SKM-1 (cell line): Measurements from ENCODE around the gene SLC12A5.
"Not testable (repeated sequence)": the region's sequence is repeated elsewhere in the genome, so short reads cannot be mapped to it uniquely, and the experiment has no call there.

Experiments
- DNase-seq: peaks from one replicate; lab custom pipeline; 2025; ENCODE audit not compliant: unreplicated experiment; lab: John Stamatoyannopoulos, UW

Gene SLC12A5

GRCh38 chr20:46028772-46029371 is at the start of gene SLC12A5:
Gene SLC12A5 (plus strand): TSS chr20:46029215. CDS start chr20:46029345, 130 bp downstream.
- no peak for DNase-seq

DNA sequence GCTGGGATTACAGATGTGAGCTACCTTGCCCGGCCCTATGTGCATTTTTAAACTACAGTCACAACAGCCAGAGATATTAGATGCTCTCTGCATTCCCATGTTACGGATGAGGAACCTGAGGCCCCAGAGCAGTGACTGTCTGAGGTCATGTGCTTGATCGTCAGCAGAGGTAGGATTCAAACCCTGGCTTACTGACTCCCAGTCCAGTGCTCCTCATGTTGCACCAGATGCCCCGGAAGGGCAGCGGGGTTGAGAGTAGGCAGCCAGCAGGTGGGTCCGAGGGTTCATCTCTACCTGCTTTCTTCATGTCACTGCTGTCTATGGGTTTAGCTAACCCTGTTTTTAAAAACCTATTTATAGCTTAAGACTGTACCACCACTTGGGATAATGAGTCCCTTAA is 47.8 kb upstream of the SLC12A5 start:
- no peak for DNase-seq

DNA sequence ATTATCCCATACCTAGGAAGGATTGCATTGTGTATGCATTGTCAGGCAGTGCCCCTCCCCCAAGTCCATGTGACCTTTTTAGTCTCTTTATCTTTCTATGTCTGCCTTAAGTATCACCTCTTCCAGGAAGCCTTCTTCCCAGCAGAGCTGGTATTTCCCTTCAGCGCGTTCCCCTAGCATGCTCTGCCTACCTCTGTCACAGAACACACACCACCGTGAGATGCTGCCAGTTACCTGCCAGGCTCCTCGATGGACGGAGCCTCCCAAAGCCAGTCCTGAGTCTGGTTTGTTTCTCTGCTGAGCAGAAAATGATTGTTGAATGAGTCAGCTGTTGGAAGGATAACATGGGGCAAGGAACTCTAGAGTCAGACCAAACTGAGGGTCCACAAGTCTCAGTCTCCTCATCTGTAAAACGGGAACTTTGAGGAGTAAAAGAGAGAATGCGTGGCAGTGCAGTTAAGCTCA is 45.7 kb upstream of the SLC12A5 start:
- DNase-seq: no peak

DNA sequence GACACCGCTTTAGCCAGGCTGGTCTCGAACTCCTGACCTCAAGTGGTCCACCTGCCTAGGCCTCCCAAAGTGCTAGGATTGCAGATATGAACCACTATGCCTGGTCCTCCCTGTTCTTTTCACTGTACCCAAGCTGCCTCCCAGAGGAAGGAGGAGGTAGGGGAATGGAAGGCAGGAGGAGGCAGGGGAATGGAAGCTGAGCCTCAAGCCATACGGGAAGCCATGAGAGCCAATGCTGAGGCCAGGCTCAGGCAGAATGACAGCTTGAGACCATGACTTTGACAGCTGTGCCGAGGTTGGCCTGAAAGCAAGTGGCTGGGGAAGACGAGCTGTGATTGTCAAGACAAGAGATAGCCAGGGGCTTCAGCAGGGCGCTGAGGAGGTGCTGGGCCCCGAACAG is 43.4 kb upstream of the SLC12A5 start:
- DNase-seq: no peak

DNA sequence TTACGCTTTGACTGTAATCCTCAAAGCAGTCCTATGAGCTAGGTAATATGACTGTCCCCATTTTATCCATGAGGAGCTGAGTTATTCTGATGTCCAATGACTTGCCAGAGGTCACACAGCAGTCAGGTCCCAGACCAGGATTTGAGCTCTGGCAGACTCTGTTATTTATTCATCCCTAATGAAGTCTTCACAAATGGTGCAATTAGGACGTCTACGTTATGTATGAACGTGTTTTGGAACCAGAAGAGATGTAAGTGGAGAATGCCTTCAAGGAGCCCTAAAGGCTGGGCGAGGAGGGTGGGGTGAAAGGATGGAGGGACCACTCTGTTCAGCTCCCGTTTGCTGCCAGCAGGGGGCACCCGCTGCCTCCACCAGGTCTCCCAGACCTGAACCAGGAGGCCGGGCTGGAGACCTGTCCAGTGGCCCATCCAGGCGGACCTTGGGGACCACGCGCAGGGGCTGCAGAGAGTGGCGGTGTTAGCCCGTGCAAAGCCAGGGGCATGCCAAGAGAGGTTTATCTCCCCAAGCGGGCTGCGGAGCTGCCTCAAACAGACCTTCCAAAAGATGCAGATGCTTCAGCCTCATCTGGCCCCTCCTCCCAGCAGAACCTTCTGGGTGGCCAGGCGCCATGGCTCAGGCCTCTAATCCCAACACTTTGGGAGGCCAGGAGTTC is 41.8 kb upstream of the SLC12A5 start:
- peak; percentile 73 for DNase-seq

GRCh38 chr20:45988830-45989229 is 40.2 kb upstream of the SLC12A5 start:
- DNase-seq: not testable (repeated sequence)

DNA sequence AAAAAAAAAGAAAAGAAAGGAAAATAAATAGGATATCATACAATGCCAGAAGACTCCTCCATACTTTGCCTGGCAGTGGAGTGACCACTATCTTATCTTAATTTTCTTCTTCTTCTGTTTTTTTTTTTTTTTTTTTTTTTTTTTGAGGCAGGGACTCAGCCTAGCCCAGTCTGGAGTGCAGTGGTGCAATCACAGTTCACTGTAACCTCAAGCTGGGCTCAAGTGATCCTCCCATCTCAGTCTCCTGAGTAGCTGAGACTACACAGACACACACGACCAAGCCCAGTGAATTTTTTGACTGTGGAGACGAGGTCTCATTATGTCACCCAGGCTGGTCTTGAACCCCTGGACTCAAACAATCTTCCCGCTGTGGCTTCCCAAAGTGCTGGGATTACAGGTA is 37.4 kb upstream of the SLC12A5 start:
- DNase-seq: peak; percentile 20

DNA sequence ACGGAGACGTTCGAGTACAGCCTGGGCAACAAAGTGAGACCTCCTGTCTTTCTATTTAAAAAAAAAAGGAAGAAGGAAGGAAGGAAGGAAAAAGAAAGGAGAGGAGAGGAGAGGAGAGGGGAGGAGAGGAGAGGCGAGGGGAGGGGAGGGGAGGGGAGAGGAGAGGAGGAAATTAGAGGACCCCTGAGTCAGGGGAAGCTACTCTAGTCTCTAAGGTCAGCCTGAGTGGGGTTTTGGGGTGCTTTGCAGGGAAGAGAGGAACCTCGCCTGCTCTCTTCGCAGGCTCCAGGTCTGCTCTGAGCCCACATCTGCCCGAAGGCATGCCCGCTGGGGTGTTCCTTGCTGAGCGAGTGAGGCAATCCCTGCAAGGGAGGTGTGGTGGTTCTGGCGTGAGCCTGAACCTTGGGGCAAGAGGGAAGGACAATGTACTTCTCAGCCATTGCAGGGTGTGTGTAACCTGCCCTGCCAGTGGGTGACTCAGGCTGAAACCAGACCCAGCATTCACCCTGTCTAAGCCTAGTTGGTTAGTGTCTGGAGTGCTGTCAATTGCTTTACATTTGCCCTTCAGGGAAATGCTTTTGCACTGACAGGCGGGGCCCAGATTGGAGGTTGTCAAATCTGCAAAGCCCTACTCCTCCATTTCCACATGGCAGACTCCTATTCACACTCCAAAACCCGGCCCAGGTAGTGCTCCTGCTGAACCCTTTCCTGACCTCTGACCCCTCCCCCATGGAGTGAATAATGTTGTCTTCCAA is 35.6 kb upstream of the SLC12A5 start:
- DNase-seq: peak; percentile 84

DNA sequence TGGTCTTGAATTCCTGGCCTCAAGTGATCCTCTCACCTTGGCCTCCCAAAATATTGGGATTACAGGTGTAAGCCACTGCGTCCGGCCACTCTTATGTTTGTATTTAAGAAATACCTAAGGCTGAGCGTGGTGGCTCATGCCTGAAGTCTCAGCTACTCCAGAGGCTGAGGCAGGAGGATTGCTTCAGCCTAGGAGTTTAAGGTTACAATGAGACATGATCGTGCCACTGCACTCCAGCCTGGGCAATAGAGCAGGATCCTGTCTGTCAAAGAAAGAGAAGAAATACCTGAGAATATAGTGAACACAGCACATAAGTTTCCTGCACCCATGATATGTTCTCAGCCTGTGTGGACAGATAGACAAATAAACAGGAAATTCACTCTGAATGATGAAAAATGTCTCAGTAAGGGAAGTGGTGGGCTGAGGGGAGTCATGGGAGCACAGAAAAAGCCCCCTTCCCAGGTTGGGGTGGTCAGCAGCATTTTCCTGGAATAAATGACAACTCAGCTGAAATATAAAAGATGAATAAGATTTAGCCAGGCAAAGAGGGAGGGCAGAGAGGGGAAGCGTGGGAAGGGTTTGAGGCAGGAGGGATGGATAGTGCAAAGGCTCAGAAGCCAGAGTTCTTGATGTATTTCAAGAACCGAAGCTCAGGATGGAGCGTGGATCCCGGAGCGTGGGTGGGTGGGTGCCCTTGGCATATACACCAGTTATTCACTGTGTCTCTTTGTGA is 34.1 kb upstream of the SLC12A5 start:
- DNase-seq: no peak

- not testable (repeated sequence) for DNase-seq
Observed at GRCh38 chr20:45995495-45996097, 33.4 kb upstream of the SLC12A5 start.

DNA sequence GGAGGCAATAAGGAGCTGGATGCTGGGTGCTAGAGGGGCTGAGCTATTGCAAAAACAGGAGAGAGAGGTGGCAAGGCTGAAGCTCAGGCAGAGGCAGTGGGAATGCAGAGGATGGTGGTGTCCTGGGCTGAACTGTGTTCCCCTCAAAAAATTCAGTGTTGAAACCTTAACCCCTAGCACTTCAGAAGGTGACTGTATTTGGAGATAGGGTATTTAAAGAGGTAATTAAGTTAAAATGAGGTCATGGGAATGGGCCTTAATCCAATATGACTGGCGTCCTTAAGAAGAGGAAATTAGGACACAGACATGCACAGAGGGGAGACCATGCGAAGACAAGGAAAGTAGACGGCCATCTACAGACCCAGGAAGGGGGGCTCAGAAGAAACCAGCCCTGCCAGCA is 31.8 kb upstream of the SLC12A5 start:
- no peak for DNase-seq

DNA sequence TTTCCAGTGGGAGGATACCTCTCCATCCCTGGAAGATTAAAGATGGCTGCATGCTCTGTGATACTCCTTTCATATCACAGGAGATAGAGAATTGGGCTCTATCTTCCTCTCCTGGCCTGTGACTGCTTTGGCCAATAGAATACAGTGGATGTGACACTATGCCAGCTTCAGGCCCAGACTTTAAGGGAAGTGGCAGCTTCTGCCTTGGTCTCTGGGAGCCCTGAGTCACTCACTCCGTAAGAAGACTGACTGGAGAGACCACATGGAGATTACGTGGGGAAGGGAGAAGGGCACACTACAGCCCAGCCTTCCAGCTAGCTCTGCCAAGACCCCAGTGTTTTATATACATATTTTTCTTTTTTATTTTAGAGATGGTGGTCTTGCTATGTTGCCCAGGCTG is 30.7 kb upstream of the SLC12A5 start:
- peak; percentile 80 for DNase-seq

GRCh38 chr20:45998761-45999160 is 30.3 kb upstream of the SLC12A5 start:
- peak; percentile 73 for DNase-seq

- DNase-seq: no peak
Observed at GRCh38 chr20:45999557-46000261, 29.3 kb upstream of the SLC12A5 start.

DNA sequence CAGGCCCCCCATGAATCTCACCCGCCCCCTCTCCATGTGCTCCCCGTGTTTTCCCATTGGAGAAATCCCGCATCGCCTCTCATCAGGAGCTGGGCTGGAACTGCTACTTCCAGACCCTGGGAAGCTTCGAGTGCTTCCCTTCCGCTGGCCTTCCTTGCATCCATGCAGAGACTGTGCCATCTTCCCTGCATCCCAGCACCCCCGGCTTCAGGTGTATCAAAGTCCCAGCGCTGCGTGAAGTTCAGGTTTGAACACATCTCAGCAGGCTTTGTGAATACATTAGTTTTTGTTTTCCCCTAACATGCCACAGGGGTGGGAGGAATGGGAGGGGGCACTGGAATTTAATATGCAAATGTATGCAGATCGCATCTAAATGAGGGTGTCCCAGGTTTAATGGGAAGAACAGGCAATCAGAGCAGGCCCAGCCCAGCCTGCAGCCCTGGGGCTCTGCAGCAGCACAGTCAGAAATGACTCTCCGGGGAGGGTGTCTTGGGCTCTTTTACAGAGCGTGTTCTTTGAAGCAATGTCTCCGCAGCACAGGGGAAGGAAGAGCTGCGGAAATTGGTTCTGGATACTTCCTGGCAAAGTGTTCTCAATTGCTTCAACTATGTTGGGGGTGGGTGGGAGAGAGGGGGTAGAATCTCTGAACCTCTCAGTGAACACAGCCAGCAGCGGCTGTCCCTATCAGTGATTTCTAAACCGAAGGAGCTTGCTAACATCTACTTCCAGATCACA is 28.6 kb upstream of the SLC12A5 start:
- no peak for DNase-seq

- no peak for DNase-seq
Observed at GRCh38 chr20:46001498-46001897, 27.5 kb upstream of the SLC12A5 start.

GRCh38 chr20:46002008-46002407 is 27.0 kb upstream of the SLC12A5 start:
- DNase-seq: no peak

DNA sequence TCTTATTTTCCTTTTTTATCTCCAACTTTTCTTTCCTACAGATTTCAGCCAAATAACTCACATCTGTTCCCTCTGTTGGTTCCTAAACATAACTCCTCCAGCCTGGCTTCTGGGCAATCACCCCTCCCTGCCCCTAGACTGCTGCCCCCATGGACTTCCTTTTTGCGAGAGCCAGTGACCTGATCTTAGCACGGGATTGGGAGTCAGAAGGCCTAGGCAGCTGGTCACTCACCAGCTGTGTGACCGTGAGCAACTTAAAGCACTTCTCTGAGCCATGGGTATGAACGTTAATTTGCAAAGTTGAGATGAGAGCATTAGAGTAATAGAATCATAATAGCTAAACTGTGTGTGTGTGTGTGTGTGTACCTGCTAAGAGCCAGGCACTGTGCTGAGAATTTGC is 24.8 kb upstream of the SLC12A5 start:
- no peak for DNase-seq

DNA sequence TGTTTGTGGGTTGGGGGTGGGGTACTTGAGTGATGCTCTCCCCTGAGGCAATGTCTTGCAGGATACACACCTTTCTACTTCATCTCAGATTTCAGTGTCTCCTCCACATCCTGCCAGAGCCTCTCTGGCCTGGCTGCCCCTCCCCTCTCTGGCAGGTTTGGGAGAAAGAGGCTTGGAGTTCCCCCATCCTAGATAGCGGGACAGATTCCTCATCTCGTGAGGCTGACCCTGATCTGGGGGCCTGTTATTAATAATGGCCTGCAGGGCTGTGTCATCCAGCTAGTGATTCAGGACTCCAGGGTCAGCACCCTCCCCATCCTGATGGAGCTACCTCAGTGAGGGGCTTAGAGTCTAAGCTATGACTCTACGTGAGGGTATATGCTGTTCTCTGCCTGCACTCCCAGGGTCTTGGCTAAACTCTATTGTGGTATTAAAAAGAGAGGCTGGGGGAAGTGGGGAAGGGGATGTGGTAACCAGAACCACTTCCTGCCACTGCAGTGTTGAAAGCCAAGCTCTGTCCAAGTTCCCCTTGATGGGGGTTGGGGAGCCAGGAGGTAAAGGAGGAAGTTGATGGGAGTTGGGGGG is 24.0 kb upstream of the SLC12A5 start:
- peak; percentile 92 for DNase-seq
